Stimulated activated CD4-positive, alpha-beta T cell treated with anti-CD3 and anti-CD28 coated beads, Interleukin-4, amount 100 ng/mL, for 48 hours (primary cell): ENCODE results near the gene MOB1A.
"Not testable (repeated sequence)": the region's sequence is repeated elsewhere in the genome, so short reads cannot be mapped to it uniquely, and the experiment has no call there.

Experiments used
- DNase-seq, 2 donors: peaks; one replicate each; pipeline ENCODE4 v3.0.0-alpha.2; 2020; ENCODE audit warnings: low read depth in 2 of 2

MOB1A gene

DNA sequence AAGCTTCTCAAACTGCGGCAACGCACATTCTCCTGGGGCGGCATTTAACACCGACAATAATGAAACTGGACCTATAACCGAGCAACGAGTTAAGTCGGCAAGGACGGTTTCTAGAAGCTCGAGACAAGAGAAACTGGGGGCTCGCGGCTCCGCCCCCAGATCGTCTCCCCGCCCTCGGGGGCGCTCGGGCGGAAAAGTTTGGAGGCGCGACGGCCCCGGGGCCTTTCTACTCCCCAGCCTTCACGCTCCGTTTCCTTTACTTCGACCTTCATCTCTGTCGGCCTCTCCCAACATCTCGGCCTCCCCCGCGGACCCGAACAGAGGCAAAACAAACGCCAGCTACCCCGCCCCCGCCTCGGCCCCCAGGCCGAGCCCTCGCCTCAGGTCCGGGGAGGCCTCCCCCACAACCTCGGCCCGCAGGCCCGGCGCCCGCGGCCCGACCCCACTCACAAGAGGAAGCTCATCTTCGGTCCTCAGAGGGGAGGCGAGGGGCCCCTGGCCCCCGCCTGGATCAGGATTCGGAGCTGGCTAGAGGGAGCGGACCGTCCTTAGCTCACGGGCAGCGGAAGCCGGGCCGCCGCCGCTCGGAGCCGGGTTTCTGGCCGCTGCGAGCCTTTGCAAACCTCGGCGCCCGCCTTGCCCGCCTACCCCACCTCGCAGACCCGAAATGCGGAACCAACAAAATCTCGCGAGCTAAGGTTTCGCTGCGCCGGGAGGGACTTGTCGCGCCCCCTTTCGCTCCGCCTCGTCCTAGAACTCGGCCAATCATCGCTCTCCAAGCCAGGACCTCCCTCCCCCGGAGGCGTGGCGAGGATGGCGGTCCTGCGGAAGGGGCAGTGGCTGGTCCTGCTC is at the start of gene MOB1A:
Gene MOB1A, minus strand, starts transcription at position 669 of the 852 bp plus-strand sequence. Its CDS starts 205 bp downstream, at position 464.
- DNase-seq: peak; percentile 95 to 98

DNA sequence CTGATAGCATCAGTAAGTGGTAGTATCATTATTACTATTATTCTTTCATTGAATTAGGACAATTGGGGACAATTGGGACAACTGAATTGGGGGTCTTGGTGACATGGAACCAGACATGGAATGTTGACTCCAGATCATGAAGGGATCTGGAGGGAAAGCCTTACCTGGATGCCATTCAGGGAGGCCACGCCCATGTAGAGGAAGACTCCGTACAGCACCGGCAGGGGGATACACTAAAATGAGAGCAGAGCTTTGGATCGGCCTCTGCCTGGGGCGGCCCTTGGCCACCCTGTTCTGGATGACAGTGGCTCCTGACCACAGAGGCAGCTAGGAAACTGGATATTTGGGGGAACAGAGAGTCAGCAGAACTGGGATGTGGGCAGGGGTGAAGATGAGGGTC is 49.0 kb upstream of the MOB1A start:
- no peak for DNase-seq

DNA sequence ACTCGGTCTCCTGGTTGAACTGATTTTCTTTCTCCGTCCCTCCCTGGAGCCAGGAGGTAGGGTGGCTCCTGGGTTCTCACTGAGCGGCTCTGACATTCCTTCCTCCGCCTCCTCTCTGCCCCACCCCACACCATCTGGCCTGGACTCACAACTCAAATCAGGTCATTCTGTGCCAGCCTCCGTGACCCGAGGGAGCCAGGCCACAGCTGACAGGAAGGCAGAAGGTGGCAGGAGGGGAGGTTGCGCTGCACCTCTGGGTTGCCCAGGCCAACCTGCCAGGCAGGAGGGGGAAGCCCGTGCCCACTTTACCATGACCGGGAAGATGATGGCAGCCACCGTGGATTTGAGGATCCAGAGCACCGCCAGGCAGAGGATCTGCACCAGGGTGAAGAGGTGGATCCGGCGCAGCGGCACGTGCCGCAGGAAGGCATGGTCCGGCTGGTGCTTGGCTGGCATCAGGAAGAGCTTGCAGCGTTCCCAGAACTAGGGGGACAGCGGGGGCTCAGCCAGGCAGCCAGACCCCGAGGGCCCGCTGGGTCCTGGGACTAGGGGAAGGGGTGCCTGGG is 48.1 kb upstream of the MOB1A start:
- DNase-seq: no peak

DNA sequence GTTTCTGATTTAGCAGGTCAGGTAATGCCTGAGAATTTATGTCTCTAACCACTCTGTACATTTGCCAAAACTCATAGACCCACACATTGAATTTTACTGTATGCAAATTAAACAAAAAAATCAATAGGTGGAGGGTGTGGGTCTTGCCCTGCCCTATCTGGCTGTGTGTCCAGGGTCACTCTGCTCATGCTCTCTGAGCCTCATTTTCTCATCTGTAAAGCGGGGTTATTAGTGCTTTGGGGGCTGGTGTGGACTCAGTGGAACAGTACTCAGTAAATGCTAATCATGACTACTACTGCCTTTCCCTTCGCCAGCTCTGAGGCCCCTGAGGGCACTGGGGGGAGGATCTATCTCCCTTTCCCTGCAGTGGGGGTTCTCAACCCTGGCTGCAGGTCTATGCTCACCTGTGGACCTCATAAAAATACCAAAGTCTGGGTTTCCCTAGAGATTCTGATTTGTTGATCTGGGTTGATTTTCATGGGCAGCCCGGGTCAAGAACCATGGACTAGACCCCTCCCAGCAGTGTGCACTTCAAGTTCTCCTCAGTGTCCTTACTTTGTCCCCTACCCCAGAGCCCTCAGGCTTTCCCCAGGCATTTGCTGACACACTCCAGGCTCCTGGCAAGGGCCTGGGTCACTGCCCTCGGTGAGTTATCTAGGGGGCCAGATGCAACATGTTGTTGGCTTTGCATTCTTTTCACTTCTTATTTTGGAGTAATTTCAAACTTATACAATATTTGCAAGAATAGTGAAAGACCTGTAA is 47.2 kb upstream of the MOB1A start:
- DNase-seq: no peak

DNA sequence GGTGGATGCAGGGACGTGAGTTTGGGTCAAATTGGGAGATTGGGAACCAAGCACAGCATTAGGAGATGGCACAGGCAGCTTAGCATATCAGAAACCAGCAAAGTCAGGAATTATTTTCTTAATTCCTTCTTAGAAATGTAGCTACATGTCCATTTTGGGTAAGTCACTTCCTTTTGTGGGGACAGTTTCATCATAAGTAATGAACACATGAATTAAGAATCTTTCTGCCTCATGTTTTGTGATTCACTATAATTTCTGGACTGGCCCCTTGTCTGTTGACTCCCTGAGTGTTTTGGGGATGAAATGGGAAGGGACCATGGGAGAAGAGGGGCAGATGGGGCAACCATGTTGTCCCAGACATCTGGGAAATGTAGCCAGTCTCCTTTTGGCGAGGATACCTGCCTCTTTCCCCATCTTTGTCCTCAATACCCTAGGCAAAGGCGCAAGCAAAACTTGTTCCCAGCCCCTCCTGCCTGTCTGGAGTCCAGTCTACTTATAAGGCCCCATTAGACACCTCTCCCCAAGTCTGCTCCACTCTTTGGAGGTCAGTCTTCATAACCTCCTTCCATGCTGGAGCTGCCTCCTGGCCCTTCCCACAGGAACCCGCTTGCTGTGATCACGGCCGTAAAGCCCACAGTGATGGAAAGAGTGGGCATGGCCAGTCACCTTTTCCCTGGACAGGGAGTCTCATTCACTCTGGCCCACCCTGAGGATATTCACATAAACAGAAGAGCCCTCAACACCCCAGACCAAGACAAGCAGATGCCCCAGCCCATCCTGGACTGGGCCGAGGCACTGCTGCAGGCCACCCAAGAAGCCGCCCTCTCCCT is 45.5 kb upstream of the MOB1A start:
- no peak for DNase-seq

DNA sequence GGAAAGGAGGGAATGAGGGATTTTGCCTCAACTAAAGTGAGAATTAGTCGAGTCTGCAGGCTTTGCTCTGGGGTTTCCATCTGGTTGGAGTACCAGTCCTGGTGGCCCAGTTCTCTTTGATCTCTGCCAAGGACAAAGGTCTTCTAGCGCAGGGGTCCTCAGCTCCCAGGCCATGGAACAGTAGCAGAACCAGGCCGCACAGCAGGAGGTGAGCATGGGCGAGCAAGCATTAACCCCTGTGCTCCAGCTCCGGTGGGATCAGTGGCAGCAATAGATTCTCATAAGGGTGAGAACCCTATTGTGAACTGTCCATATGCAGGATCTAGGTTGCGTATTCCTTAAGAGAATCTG is 43.6 kb upstream of the MOB1A start:
- DNase-seq: no peak

DNA sequence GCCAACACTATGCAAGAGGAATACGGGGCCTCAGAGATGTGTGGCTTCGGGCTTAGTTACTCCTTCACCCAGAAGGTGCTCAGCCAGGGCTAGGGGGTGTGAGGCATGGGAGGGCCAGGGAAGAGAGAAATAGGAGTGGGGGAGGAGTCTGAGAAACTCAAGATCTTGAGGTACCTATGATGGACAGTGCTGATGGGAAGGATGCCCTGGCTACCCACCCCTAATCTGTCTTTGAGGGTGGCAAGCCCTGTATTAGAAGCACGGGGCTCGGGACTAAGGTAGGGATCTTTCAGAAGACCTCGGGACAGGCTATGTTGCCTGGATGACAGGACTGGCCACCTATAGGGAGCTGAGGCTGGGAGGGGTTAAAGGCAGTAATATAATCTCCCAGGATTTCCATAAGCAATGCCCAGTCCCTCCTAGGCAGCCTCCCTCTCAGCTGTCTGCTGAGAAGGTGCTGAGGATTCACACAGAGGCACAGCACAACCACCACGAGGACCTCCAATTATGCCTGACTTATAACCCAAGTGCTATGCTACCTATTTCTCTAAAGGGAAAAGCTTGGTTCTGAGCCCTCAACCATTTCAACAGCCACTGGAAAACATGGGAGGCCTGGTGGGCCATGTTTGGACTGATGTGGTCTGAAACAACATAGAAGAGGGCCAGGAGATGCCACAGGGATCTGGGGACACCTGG is 43.1 kb upstream of the MOB1A start:
- DNase-seq: no peak

DNA sequence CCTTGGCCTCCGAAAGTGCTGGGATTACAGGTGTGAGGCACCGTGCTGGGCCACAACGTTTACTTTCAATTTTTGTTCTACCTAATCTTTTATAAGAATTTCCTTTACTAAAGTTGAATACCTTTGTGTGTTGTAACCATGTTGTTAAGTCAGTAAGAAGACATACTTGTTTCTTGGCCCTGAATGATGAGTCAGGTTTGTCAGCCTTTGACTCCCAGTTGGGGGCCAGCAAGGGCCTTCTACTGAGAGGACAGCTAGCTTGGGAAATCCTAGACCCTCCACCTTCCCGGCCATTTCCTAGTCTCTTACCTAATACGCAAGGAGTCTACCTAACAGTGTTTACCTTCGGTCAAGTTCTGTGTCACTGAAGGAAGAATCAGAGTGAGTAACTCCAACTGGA is 42.4 kb upstream of the MOB1A start:
- no peak for DNase-seq

DNA sequence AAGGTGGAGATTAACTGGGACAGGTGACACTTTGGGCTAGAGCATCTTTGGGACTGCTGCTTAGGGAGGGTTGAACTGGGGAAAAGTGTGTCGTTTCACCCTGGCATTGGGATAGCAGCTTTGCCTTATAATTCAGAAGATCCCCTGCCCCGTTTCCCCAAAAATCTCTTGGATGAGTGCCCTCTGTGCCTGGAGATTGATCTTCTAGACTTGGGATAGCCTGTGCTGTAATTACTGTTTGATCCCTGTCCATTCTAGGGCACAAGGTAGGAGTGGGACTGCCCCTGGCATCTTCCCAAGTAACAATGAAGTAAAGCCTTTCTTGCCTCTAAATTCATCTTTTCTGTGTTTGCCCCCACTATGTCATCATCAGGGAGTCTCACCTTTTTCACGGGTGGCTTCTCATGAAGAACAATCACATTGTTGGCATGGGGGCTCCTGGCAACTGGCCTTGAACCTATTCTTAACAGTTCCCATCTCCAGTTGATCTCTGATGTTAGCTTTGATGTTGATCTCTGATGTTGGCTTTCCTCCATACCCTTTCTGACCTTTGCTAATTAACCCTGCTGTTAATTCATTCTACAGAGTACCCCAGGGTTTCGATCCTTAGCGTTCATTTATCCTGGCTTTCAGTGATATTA is 41.3 kb upstream of the MOB1A start:
- DNase-seq: no peak

DNA sequence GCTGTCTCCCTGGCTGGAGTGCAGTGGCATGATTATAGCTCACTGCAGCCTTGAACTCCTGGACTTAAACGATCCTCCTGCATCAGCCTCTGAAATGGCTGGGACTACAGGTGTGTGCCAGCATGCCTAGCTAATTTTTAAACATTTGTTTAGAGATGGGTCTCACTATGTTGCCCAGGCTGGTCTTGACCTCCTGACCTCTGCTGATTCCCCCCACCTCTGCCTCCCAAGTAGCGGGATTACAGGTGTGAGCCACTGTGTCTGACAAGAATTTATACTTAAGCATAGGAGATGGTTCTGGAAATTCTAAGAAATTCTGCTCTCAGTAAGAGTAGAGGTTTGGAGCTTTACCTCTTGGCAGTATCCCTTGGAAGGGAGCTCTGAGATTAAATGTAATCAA is 38.0 kb upstream of the MOB1A start:
- DNase-seq: no peak

DNA sequence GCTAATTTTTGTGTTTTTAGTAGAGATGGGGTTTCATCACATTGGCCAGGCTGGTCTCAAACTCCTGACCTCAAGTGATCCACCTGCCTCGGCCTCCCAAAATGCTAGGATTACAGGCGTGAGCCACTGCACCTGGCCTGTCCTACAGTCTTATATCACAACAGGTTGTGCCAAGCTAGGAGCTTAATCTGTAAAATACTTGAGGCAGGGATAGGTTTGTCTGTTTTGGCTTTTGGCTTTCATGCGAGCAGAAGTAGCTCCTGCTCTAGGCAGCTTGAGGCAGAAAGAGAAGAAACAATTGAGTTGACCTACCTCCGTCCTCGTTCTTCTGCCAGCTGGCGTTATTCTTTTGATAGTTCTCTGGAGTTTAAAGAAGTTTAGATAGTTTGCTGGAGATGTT is 37.1 kb upstream of the MOB1A start:
- DNase-seq: not testable (repeated sequence)

DNA sequence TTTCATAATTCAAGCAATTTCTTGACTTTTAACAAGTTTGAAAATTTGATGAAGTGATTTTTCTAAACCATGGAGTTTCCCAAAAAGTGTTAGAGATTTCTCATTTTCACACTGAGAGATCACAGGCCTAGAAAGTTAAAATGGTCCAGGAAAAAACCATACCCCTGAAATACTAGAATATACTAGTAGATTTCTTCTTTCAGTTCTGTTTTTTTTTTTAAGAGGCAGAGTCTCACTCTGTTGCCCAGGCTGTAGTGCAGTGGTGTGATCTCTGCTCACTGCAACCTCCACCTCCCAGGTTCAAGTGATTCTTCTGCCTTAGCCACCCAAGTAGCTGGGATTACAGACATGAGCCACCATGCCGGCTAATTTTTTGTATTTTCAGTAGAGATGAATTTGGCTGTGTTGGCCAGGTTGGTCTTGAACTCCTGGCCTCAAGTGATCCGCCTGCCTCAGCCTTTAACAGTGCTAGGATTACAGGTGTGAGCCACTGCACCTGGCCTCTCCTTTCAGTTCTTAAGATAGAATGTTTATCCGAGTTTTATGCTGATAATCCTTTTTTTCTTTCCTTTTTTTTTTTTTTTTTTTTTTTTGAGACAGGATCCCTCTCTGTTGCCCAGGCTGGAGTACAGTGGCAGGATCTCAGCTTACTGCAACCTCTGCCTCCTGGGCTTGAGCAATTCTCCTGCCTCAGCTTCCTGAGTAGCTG is 34.2 kb upstream of the MOB1A start:
- DNase-seq: no peak

DNA sequence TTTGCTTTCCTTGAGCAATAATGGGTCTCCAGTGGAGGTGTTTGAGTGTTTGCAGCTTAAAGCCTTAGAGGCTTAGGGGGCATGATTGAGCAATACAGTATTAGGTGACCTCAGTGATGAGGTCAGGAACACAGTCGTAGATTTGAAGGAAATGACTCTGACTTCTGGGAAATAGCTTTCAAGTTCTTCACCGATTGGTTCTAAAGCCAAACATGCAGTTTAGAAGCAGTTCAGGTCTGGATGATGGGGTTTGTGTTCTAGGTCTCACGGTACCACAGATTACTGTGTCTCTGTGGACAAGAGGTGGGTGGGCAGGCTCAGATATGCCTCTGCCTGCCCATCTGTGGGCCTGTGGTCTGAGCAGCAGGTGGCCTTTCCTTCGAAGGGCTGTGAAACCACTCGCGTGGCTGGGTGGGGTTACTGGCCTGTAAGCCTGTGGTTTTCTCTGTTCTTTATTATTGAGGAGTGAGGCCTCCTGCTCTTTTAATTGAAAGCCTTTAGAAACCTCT is 27.6 kb upstream of the MOB1A start:
- no peak for DNase-seq

DNA sequence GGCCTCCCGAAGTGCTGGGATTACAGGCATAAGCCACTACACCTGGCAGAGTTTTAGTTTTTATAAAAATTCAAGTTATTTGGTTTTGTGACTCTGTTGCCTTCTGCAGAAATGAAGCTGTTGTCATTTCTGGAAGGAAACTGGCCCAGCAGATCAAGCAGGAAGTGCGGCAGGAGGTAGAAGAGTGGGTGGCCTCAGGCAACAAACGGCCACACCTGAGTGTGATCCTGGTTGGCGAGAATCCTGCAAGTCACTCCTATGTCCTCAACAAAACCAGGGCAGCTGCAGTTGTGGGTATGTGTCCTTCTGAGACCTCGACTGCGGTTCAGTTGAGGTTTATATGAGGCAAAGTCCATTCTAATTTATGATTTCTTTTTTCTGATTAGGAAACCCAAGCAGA is 26.9 kb upstream of the MOB1A start:
- no peak for DNase-seq

DNA sequence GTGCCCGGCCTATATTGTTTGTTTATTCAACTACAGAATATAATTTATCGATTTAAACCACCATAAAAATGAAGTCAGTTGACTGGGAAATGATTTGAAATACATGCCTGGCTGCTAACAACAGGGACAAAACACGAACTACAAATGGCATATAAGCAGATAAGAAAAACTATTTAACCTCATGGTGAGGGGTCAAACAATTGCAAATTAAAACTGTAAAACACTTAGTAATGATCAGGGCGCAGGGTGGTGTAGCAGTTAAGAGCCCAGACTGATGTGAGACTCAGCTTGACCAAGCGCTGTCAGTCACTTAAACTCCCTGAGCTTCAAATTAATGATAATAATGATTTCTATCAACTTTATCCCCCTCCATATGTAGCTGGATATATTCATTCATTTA is 26.4 kb upstream of the MOB1A start:
- DNase-seq: no peak

DNA sequence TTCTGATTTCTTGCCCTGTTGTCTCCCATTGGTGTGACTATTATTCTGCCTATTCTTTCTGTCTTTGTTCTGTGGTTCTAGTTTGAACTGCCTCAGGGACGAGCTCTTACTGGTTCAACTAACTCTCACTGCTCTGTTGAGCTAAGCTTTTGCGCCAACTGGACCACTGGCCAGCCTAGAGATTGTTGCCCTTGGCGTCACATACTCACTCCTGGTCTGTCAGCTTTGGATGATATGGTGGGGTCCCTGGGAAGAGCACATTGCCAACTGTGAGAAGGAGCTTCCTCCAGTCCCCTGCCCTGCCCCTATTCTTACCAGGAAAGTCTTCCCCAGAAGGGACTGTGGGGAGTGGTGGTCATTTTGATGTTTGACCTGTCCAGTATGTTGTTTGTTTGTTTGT is 25.8 kb upstream of the MOB1A start:
- DNase-seq: no peak

DNA sequence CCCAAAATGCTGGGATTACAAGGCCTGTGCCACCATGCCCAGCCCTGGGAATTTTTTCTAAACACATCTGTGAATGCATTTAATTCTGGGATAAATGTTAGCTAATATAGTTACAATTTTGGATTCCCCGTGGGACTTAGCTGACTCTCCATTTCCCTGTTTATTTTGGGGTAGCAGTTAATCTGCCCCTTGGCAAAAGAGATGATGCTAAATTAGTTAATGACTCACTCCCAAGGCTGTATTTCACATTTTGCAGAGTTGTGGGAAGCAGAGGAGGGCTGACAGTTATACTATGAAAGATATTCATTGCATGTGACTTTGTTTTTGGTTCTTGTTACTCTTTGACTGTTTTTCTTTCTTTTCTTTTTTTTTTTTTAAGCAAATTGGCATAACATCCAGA is 22.9 kb upstream of the MOB1A start:
- no peak for DNase-seq

DNA sequence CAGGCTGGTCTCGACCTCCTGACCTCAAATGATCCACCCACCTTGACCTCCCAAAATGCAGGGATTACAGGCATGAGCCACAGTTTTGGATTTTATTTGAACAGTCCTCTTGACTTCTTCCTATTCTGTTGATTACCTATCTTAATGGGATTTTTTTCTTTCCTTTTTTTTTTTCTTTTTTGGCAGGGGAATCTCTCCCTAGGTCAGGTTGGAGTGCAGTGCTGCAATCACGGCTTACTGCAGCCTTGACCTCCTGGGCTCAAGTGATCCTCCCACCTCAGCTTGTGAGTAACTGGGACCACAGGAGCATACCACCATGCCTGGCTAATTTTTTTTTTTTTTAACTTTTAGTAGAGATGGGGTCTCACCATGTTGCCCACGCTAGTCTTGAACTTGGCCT is 22.5 kb upstream of the MOB1A start:
- DNase-seq: no peak

DNA sequence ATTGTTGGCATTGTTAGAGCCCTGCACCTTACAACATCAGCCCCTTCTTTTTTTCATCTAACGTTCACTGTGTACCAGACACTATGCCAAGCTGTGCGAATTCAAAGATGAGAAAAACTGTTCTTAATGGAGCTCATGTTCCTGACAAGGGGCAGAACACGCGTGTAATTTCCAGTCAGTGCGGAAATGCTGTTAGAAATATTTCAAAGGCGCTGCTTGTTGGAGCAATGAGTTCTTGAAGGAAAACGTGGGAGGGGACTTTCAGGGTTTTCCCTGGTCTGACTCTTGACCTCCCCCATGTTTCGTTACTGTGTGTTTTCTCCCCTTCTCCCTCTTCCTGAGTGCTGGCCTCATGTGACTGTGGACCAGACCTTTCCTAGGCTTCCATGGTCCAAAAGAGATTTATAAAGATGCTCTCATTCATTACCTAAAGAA is 21.2 kb upstream of the MOB1A start:
- no peak for DNase-seq

DNA sequence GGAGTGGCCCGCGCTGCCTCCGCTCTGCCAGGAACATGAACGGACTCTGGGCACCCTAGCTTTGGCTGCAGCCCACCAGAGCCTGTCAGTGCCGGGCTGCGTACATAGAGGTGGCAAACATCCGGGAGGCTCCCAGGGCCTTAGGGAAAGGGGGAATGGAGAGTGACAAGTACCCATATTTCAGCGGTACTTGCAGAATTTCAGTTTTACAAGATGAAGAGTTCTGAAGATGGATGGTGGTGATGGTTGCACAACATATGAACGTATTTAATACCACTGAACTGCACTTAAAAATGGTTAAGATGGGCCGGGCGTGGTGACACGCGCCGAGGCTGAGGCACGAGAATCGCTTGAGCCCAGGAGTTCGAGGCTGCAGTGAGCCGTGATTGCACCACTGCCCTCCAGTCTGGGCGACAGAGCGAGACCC is 20.6 kb upstream of the MOB1A start:
- DNase-seq: no peak
